Body of pancreas (tissue), 4 donors: ENCODE data around the gene UBE2R2. TPM values are rescaled to one million over a fixed set of nuclear protein-coding genes. Genes with fewer than 3 reads are reported as not detected.
A peak's percentile ranks its signal among the peaks of the same experiment; 100 is the strongest.

Experiments used
- ATAC-seq: fragments of 150-250 bp; one replicate; pipeline ENCODE4 v1.9.1; 2016
- DNase-seq, 4 donors: peaks; one replicate each; pipeline ENCODE4 v3.0.0-alpha.2; 2019
- H3K27ac ChIP-seq, 4 donors: fragments of 200-600 bp; sonication (generic); 1 replicate in 3 of 4; 2 replicates in 1 of 4; pipeline versions ENCODE4 v1.5.1 to v1.6.1; 2016 to 2019; ENCODE audit warnings: mild to moderate bottlenecking in 1 of 4, mixed read lengths in 1 of 4, moderate library complexity in 1 of 4
- H3K27me3 ChIP-seq, 2 donors: fragments of 200-600 bp; sonication (generic); one replicate each; pipeline ENCODE4 v1.6.0; 2016; ENCODE audit warnings: mild to moderate bottlenecking in 1 of 2
- H3K36me3 ChIP-seq, 2 donors: fragments of 200-600 bp; sonication (generic); replicated peaks in 1 of 2; 2 replicates each; pipeline ENCODE4 v1.5.1; 2016; ENCODE audit warnings: low read depth in 2 of 2; ENCODE audit not compliant: insufficient read depth in 1 of 2
- H3K4me1 ChIP-seq: fragments of 200-600 bp; sonication (generic); one replicate; pipeline ENCODE4 v1.6.0; 2016
- H3K4me3 ChIP-seq, 2 donors: fragments of 200-600 bp; sonication (generic); 1 replicate in 1 of 2; 2 replicates in 1 of 2; pipeline ENCODE4 v1.5.1; 2016 to 2019
- H3K9me3 ChIP-seq, 3 donors: fragments of 200-600 bp; sonication (generic); 1 replicate in 2 of 3; 2 replicates in 1 of 3; pipeline ENCODE4 v1.5.1; 2016
- POLR2A ChIP-seq, 3 donors: fragments of 450-650 bp; IDR thresholded peaks; one replicate each; pipeline ENCODE4 v1.6.1; 2016; ENCODE audit warnings: antibody characterized with exemption in 3 of 3, mild to moderate bottlenecking in 2 of 3
- WGBS, 2 donors: methylation state at CpG; one replicate each; pipeline ENCODE4 v1.1.5; 2017; 5-methylcytosine and 5-hydroxymethylcytosine counted together
- intact Hi-C: fragments of 100-400 bp; cut with DNase I; formaldehyde crosslinking; loops from one replicate; pipeline ENCODE4 v1.15.1; 2023
- total RNA-seq, 2 donors: library from RNA; depleted of rRNA; stranded (reverse); fragments of >200 nt; gene quantifications; one replicate each; pipeline ENCODE4 v1.1.0, GENCODE V29; 2016
- TF ChIP-seq, protein P1 (sequence below), 7 experiments: fragments of 450-650 bp in 4 of 7; fragments of 200-600 bp in 3 of 7; sonication (generic) in 3 of 7; IDR thresholded peaks; one replicate each; pipeline ENCODE4 v1.5.1; 2016 to 2019; ENCODE audit warnings: antibody characterized with exemption in 7 of 7

Gene UBE2R2
- total RNA-seq, 2 donors from 2014 or later: 26.7 to 31.4 TPM

DNA sequence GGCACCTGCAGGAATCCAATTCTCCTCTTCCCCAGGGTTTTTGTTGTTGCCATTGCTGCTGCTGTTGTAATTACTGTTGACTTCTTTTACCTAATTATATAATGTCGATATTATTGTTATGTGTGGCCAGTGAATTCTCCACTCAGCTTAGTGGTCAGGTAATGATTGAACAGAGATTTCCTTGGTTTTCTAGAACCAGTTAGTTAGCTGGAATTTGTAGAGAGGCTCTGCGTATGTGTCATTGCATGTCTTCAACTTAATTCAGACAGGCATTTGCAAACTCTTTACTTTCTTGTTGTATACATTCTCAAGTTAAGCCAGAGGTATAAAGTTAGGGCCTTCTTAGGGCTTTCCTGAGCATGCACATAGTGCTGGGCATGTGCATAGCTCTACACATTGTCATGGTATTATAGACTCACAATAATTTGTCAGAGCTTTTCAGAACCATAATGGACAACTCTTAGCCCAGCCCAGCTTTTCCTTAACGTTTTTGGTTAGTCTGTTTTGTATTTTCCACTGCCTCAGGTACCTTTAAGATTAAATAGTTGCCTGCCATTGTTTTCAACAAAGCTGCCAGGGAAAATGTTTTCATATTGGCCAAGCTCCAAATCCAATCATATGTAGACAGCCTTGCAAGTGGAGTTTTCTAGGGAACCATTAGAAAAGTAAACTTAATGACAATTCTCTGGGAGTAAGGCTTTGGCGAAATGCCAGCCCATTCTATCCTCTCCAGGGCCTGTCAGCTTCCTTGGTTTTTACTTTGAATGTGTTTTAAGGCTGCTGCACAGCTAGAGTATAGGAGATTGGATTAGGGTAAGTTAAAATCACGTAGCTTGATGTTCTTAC, 68.1 kb downstream of the UBE2R2 start:
- Histone ChIP-seq H3K4me3 (no peak overlapping the region), H3K4me1 (peaks cover 36% of the 10 kb centered on the region), H3K27me3 (no peaks in the 10 kb centered on the region), H3K27ac (peak overlapping the region in 1 of 4 donors; percentile 7), H3K9me3 (no peaks in the 10 kb centered on the region), H3K36me3 (no peaks in the 10 kb centered on the region)
- TF ChIP-seq, protein P1, sequence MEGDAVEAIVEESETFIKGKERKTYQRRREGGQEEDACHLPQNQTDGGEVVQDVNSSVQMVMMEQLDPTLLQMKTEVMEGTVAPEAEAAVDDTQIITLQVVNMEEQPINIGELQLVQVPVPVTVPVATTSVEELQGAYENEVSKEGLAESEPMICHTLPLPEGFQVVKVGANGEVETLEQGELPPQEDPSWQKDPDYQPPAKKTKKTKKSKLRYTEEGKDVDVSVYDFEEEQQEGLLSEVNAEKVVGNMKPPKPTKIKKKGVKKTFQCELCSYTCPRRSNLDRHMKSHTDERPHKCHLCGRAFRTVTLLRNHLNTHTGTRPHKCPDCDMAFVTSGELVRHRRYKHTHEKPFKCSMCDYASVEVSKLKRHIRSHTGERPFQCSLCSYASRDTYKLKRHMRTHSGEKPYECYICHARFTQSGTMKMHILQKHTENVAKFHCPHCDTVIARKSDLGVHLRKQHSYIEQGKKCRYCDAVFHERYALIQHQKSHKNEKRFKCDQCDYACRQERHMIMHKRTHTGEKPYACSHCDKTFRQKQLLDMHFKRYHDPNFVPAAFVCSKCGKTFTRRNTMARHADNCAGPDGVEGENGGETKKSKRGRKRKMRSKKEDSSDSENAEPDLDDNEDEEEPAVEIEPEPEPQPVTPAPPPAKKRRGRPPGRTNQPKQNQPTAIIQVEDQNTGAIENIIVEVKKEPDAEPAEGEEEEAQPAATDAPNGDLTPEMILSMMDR (IDR thresholded peaks at IDR 0.05): no peak
- TF ChIP-seq POLR2A (IDR thresholded peaks at IDR 0.05): no peak
- DNase-seq (peak; percentile 37 to 54 (median 44)), ATAC-seq (peak; percentile 15)
- 30 to 34% methylated on average over 5 of the region's 5 CpGs for WGBS, 2 donors
- intact Hi-C loops: no loop called here

DNA sequence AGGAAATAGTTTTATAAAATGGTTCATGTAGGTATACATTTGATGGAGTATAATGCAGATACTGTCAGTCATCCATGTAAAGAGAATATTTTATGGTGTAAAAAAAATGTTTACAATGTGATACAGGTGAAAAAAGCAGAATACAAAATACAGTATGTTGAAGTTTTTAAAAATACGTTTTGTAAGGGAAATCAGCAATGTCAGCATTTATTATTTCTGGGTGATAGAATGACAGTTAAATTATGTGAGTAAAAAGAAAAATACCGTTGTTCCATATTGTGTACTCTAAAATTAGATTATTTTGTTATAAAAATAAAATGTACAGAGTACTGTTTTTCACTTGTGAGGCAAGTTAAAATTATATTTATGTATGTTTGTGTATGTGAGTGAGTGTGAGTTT, 69.0 kb downstream of the UBE2R2 start:
- Histone ChIP-seq H3K4me3 (no peak overlapping the region), H3K27me3 (no peaks in the 10 kb centered on the region), H3K27ac (no peak overlapping the region), H3K36me3 (no peaks in the 10 kb centered on the region), H3K4me1 (peaks cover 29% of the 10 kb centered on the region), H3K9me3 (no peaks in the 10 kb centered on the region)
- WGBS, 2 donors: 53 to 61% methylated on average over 2 of the region's 2 CpGs
- DNase-seq (no peak), ATAC-seq (no peak)
- TF ChIP-seq, protein P1 (IDR thresholded peaks at IDR 0.05): no peak
- TF ChIP-seq POLR2A (IDR thresholded peaks at IDR 0.05): no peak
- intact Hi-C loops: no loop called here

DNA sequence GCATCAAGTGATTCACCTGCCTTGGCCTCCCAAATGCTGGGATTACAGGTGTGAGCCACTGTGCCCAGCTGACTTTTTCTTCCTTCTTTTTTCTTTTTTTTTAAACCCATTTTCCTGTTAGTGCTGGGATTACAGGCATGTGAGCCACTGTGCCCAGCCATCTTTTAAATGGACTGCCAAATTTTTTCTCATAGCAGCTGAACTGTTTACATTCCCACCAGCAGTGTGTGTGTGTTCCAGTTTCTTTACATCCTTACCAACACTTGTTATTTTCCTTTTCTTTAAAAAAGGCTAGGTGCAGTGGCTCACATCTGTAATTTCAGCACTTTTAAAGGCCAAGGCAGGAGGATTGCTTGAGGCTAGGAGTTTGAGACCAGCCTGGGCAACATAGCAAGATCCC, 76.9 kb downstream of the UBE2R2 start:
- DNase-seq (no peak), ATAC-seq (no peak)
- H3K9me3 ChIP-seq: no peaks in the 10 kb centered on the region
- peaks cover 10% of the 10 kb centered on the region for H3K4me1 ChIP-seq
- intact Hi-C loops: no loop called here
- TF ChIP-seq, protein P1 (IDR thresholded peaks at IDR 0.05): no peak
- no peak for TF ChIP-seq POLR2A (IDR thresholded peaks at IDR 0.05)
- no peak overlapping the region for H3K4me3 ChIP-seq
- H3K27me3 ChIP-seq: no peaks in the 10 kb centered on the region
- no peak overlapping the region for H3K27ac ChIP-seq
- H3K36me3 ChIP-seq: no peaks in the 10 kb centered on the region

DNA sequence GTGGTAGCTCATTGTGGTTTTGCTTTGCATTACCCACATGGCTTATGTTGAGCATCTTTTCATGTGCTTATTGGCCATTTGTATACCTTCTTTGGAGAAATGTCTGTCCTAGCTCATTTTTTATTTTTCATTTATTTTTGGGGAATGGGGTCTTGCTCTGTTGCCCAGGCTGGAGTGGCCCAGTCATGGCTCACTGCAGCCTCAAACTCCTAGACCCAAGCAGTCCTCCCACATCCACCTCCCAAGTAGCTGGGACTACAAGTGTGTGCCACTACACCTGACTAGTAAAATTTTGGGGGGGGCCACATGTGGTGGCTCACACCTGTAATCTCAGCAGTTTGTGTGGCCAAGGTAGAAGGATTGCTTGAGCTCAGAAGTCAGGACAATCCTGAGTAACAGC, 77.4 kb downstream of the UBE2R2 start:
- Histone ChIP-seq H3K9me3 (no peaks in the 10 kb centered on the region), H3K4me1 (peaks cover 15% of the 10 kb centered on the region), H3K36me3 (no peaks in the 10 kb centered on the region), H3K4me3 (no peak overlapping the region), H3K27me3 (no peaks in the 10 kb centered on the region), H3K27ac (no peak overlapping the region)
- no peak for DNase-seq
- TF ChIP-seq POLR2A (IDR thresholded peaks at IDR 0.05): no peak
- TF ChIP-seq, protein P1 (IDR thresholded peaks at IDR 0.05): no peak
- ATAC-seq: no peak
- intact Hi-C loops: no loop called here
